Measurements from ENCODE around the gene SLC25A39.
"Not testable (repeated sequence)": the region's sequence is repeated elsewhere in the genome, so short reads cannot be mapped to it uniquely, and the experiment has no call there.

SLC25A39 gene

DNA sequence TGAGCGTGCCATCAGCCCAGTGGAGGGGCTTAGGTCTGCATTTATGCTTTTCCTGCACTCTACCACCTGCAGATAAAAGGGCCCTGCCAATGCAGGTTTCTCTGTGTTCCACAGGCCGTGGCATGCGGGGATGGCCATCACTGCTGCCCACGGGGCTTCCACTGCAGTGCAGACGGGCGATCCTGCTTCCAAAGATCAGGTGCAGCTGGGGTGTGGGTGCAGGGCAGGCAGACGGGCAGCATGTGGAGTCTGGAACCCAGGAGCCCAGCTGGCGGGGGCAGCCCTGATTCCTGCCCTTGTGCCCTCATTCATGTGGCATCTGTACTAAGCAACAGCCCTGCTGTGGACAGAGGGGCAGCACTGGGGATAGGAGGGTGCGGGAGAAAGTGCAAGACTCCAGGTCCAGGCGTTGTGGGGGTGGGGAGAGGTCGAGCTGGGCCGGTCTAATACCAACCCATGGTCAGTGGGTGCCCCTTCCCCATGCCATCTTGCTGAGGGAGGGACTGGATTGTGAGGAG is 25.0 kb upstream of the SLC25A39 start:
- Histone ChIP-seq H3K27me3 (ENCODE audit: insufficient read depth, poor library complexity, severe bottlenecking) (no peaks in the 10 kb centered on the region), H3K4me3 (replicated peaks; ENCODE audit: insufficient read depth, low read length) (no peak overlapping the region), H3K27ac (replicated peaks) (no peak overlapping the region)
- DNase-seq (ENCODE audit: low read depth in 1 of 2, low spot score in 1 of 2): no peak
- TF ChIP-seq, protein P1, sequence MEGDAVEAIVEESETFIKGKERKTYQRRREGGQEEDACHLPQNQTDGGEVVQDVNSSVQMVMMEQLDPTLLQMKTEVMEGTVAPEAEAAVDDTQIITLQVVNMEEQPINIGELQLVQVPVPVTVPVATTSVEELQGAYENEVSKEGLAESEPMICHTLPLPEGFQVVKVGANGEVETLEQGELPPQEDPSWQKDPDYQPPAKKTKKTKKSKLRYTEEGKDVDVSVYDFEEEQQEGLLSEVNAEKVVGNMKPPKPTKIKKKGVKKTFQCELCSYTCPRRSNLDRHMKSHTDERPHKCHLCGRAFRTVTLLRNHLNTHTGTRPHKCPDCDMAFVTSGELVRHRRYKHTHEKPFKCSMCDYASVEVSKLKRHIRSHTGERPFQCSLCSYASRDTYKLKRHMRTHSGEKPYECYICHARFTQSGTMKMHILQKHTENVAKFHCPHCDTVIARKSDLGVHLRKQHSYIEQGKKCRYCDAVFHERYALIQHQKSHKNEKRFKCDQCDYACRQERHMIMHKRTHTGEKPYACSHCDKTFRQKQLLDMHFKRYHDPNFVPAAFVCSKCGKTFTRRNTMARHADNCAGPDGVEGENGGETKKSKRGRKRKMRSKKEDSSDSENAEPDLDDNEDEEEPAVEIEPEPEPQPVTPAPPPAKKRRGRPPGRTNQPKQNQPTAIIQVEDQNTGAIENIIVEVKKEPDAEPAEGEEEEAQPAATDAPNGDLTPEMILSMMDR (IDR thresholded peaks at IDR 0.05; ENCODE audit: insufficient read depth, low read length): no peak
- no peak for TF ChIP-seq GABPA (IDR thresholded peaks at IDR 0.05; ENCODE audit: low read depth)
- TF ChIP-seq SPI1 (IDR thresholded peaks at IDR 0.05; ENCODE audit: borderline replicate concordance, low read depth): no peak
- TF ChIP-seq POLR2AphosphoS5 (IDR thresholded peaks at IDR 0.05; ENCODE audit: low read depth): no peak
- TF ChIP-seq, protein P2, sequence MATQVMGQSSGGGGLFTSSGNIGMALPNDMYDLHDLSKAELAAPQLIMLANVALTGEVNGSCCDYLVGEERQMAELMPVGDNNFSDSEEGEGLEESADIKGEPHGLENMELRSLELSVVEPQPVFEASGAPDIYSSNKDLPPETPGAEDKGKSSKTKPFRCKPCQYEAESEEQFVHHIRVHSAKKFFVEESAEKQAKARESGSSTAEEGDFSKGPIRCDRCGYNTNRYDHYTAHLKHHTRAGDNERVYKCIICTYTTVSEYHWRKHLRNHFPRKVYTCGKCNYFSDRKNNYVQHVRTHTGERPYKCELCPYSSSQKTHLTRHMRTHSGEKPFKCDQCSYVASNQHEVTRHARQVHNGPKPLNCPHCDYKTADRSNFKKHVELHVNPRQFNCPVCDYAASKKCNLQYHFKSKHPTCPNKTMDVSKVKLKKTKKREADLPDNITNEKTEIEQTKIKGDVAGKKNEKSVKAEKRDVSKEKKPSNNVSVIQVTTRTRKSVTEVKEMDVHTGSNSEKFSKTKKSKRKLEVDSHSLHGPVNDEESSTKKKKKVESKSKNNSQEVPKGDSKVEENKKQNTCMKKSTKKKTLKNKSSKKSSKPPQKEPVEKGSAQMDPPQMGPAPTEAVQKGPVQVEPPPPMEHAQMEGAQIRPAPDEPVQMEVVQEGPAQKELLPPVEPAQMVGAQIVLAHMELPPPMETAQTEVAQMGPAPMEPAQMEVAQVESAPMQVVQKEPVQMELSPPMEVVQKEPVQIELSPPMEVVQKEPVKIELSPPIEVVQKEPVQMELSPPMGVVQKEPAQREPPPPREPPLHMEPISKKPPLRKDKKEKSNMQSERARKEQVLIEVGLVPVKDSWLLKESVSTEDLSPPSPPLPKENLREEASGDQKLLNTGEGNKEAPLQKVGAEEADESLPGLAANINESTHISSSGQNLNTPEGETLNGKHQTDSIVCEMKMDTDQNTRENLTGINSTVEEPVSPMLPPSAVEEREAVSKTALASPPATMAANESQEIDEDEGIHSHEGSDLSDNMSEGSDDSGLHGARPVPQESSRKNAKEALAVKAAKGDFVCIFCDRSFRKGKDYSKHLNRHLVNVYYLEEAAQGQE (IDR thresholded peaks at IDR 0.05; ENCODE audit: insufficient replicate concordance, low read depth): no peak

DNA sequence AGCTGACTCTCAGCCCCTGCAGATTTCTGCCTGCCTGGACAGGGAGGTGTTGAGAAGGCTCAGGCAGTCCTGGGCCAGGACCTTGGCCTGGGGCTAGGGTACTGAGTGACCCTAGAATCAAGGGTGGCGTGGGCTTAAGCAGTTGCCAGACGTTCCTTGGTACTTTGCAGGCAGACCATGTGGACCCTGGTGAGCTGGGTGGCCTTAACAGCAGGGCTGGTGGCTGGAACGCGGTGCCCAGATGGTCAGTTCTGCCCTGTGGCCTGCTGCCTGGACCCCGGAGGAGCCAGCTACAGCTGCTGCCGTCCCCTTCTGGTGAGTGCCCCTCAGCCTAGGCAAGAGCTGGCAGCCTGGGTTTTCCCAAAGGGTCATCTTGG is 24.4 kb upstream of the SLC25A39 start:
- Histone ChIP-seq H3K27ac (replicated peaks) (peak overlapping the region; percentile 20), H3K4me3 (replicated peaks; ENCODE audit: insufficient read depth, low read length) (no peak overlapping the region), H3K27me3 (ENCODE audit: insufficient read depth, poor library complexity, severe bottlenecking) (no peaks in the 10 kb centered on the region)
- DNase-seq (ENCODE audit: low read depth in 1 of 2, low spot score in 1 of 2): no peak
- no peak for TF ChIP-seq SPI1 (IDR thresholded peaks at IDR 0.05; ENCODE audit: borderline replicate concordance, low read depth)
- no peak for TF ChIP-seq GABPA (IDR thresholded peaks at IDR 0.05; ENCODE audit: low read depth)
- TF ChIP-seq, protein P1 (IDR thresholded peaks at IDR 0.05; ENCODE audit: insufficient read depth, low read length): no peak
- TF ChIP-seq, protein P2 (IDR thresholded peaks at IDR 0.05; ENCODE audit: insufficient replicate concordance, low read depth): no peak
- TF ChIP-seq POLR2AphosphoS5 (IDR thresholded peaks at IDR 0.05; ENCODE audit: low read depth): no peak

DNA sequence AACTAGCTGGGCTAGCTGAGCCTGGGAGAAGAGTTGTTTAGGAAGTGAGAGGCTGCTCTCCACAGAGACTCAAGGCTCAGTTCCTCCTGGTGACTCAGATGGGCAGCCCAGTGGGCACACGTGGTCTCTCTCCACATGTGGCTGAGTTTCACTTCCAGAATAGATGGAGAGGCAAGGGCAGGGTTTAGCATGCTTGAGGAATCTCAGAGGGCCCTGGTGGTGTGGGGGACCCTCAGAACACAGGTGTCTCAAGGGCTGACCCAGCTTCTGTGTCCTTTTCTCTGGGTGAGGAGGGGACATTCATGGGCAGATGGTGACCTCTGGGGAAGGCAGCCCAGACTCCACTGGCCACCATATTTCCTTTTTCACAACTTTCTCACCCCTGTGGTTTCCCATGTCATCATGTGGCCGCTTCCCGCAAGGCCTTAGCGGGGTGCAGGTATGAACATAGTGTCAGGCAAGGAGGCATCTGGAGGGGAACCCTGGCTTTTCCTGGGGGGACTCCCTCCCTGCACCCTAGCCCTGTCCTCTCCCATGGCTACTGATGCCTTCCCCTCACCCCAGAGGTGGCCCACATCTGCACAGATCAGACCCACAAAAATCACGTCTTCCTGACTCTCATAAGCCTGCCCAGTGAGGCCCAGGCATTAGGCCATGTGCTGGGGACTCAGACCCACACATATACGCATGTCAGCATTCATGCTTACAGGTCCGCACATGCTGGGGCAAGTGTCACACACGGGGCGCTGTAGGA is 23.8 kb upstream of the SLC25A39 start:
- no peaks in the 10 kb centered on the region for H3K27me3 ChIP-seq (ENCODE audit: insufficient read depth, poor library complexity, severe bottlenecking)
- peak overlapping the region; percentile 20 for H3K27ac ChIP-seq (replicated peaks)
- peak; percentile 83 to 88 for DNase-seq (ENCODE audit: low read depth in 1 of 2, low spot score in 1 of 2)
- TF ChIP-seq SPI1 (IDR thresholded peaks at IDR 0.05; ENCODE audit: borderline replicate concordance, low read depth): peak; percentile 70
- no peak for TF ChIP-seq GABPA (IDR thresholded peaks at IDR 0.05; ENCODE audit: low read depth)
- no peak overlapping the region for H3K4me3 ChIP-seq (replicated peaks; ENCODE audit: insufficient read depth, low read length)

DNA sequence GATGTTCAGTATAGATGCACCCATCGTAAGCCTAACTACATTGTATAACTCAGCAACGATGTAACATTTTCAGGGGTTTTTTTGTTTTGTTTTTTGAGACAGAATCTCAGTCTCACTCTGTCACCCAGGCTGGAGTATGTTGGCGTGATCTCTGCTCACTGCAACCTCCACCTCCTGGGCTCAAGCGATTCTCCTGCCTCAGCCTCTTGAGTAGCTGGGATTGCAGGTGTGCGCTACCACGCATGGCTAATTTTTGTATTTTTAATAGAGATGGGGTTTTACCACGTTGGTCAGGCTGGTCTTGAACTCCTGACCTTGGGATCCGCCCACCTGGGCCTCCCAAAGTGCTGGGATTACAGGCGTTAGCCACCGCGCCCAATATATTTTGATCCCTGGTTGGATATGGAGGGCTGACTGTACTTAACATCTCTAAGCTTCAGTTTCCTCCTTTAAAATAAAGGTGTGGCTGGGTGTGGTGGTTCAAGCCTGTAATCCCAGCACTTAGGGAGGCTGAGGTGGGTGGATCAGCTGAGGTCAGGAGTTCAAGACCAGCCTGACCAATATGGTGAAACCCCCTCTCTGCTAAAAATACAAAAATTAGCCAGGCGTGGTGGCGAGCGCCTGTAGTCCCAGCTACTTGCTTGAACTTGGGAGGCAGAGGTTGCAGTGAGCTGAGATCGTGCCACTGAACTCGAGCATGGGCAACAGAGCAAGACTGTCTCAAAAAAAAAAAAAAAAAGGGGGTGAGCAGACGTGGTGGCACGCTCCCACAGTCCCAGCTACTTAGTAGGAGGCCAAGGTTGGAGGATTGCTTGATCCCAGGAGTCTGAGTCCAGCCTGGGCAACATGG is 22.8 kb upstream of the SLC25A39 start:
- H3K4me3 ChIP-seq (replicated peaks; ENCODE audit: insufficient read depth, low read length); DNase-seq (ENCODE audit: low read depth in 1 of 2, low spot score in 1 of 2); H3K27me3 ChIP-seq (ENCODE audit: insufficient read depth, poor library complexity, severe bottlenecking): not testable (repeated sequence)
- H3K27ac ChIP-seq (replicated peaks): peak overlapping the region; percentile 20; the same call in 1 of the 2 replicates
